Measurements from ENCODE around the gene GPR157. TPM values are rescaled to one million over a fixed set of nuclear protein-coding genes. Genes with fewer than 3 reads are reported as not detected.
"Not testable (repeated sequence)": the region's sequence is repeated elsewhere in the genome, so short reads cannot be mapped to it uniquely, and the experiment has no call there.

GPR157 gene
- 49.0 TPM for total RNA-seq
- long read RNA-seq, partial matches to known transcripts = 2 of 6 reads
- long read RNA-seq, other reads (novel, unspliced or antisense) = 4 of 6 reads

- DNase-seq (ENCODE audit: missing footprints) = peak; percentile 98
- peak; percentile 96 for ATAC-seq
- intact Hi-C loops (cut with DNase I) = loop anchor here (5.0 kb wide), 1 partner anchor 104 kb away; the partner anchor contains the start of gene H6PD
These were observed at the start of gene GPR157 for GRCh38 chr1:9128520-9129265. Gene GPR157 (minus strand): TSS chr1:9129102. CDS start chr1:9129027, 75 bp downstream.

- DNase-seq (ENCODE audit: missing footprints) (no peak), ATAC-seq (no peak)
- intact Hi-C loops (cut with DNase I) = no loop called here
These were observed 45.9 kb upstream of the GPR157 start for GRCh38 chr1:9174762-9175161.

- intact Hi-C loops (cut with DNase I) = no loop called here
- no peak for DNase-seq (ENCODE audit: missing footprints)
These were observed 45.3 kb upstream of the GPR157 start for GRCh38 chr1:9174243-9174642.

GRCh38 chr1:9169601-9170137 is 40.8 kb upstream of the GPR157 start:
- intact Hi-C loops (cut with DNase I) = no loop called here
- no peak for ATAC-seq
- peak; percentile 45 for DNase-seq (ENCODE audit: missing footprints)

More at GRCh38 chr1:9174243-9174642, 45.3 kb upstream of the GPR157 start:
- no peak for ATAC-seq

GRCh38 chr1:9167638-9168037 is 38.7 kb upstream of the GPR157 start:
- ATAC-seq (no peak), DNase-seq (ENCODE audit: missing footprints) (peak; percentile 33)
- intact Hi-C loops (cut with DNase I) = loop anchor here (2.0 kb wide), 1 partner anchor 23 kb away; no protein-coding TSS in a partner anchor

- intact Hi-C loops (cut with DNase I) = loop anchor here (2.0 kb wide), 1 partner anchor 22 kb away; no protein-coding TSS in a partner anchor
- DNase-seq (ENCODE audit: missing footprints) (peak; percentile 58), ATAC-seq (no peak)
These were observed 37.7 kb upstream of the GPR157 start for GRCh38 chr1:9166289-9167235.

- intact Hi-C loops (cut with DNase I) = no loop called here
- DNase-seq (ENCODE audit: missing footprints) (no peak), ATAC-seq (no peak)
These were observed 36.5 kb upstream of the GPR157 start for GRCh38 chr1:9165396-9165795.

- intact Hi-C loops (cut with DNase I) = no loop called here
- no peak for ATAC-seq
- DNase-seq (ENCODE audit: missing footprints) = no peak
These were observed 36.0 kb upstream of the GPR157 start for GRCh38 chr1:9164919-9165318.

GRCh38 chr1:9164532-9164900 is 35.6 kb upstream of the GPR157 start:
- no peak for DNase-seq (ENCODE audit: missing footprints)
- intact Hi-C loops (cut with DNase I) = no loop called here
- ATAC-seq = no peak

GRCh38 chr1:9161963-9162362 is 33.1 kb upstream of the GPR157 start:
- no peak for ATAC-seq
- no peak for DNase-seq (ENCODE audit: missing footprints)
- intact Hi-C loops (cut with DNase I) = no loop called here

- DNase-seq (ENCODE audit: missing footprints) = no peak
- no peak for ATAC-seq
- intact Hi-C loops (cut with DNase I) = no loop called here
These were observed 32.4 kb upstream of the GPR157 start for GRCh38 chr1:9161342-9161741.

GRCh38 chr1:9160079-9160717 is 31.3 kb upstream of the GPR157 start:
- intact Hi-C loops (cut with DNase I) = no loop called here
- ATAC-seq (no peak), DNase-seq (ENCODE audit: missing footprints) (no peak)

GRCh38 chr1:9155879-9156278 is 27.0 kb upstream of the GPR157 start:
- intact Hi-C loops (cut with DNase I) = no loop called here
- no peak for ATAC-seq

GRCh38 chr1:9155405-9155804 is 26.5 kb upstream of the GPR157 start:
- ATAC-seq; DNase-seq (ENCODE audit: missing footprints); intact Hi-C loops (cut with DNase I): not testable (repeated sequence)

More at GRCh38 chr1:9155879-9156278, 27.0 kb upstream of the GPR157 start:
- DNase-seq (ENCODE audit: missing footprints) = no peak

- ATAC-seq (no peak), DNase-seq (ENCODE audit: missing footprints) (no peak)
- intact Hi-C loops (cut with DNase I) = no loop called here
These were observed 24.2 kb upstream of the GPR157 start for GRCh38 chr1:9153152-9153551.

- intact Hi-C loops (cut with DNase I) = no loop called here
- ATAC-seq = no peak
- no peak for DNase-seq (ENCODE audit: missing footprints)
These were observed 23.6 kb upstream of the GPR157 start for GRCh38 chr1:9152535-9152934.

- DNase-seq (ENCODE audit: missing footprints) (no peak), ATAC-seq (peak; percentile 65)
- intact Hi-C loops (cut with DNase I) = no loop called here
These were observed 22.5 kb upstream of the GPR157 start for GRCh38 chr1:9151328-9151860.

GRCh38 chr1:9150582-9151327 is 21.9 kb upstream of the GPR157 start:
- peak; percentile 78 for DNase-seq (ENCODE audit: missing footprints)
- intact Hi-C loops (cut with DNase I) = no loop called here
- peak; percentile 82 for ATAC-seq
